Heart right ventricle (tissue), 16 donors: ENCODE data around the gene GSPT1. TPM values are rescaled to one million over a fixed set of nuclear protein-coding genes. Genes with fewer than 3 reads are reported as not detected.
A peak's percentile ranks its signal among the peaks of the same experiment; 100 is the strongest.

Source experiments
- ATAC-seq, 8 donors: fragments of 200-7000 bp; cut with Tn5 transposase; one replicate each; pipeline ENCODE4 v1.9.1; 2020; ENCODE audit warnings: mild to moderate bottlenecking in 8 of 8, moderate library complexity in 8 of 8, moderate number of reproducible peaks in 1 of 8
- DNase-seq, 2 donors: peaks; one replicate each; pipeline ENCODE4 v3.0.0-alpha.2; 2020
- H3K27ac ChIP-seq, 10 donors: fragments of 200-600 bp; sonication (generic) in 2 of 10; one replicate each; pipeline versions ENCODE4 v1.5.0 to v1.8.0; 2020 to 2022; ENCODE audit warnings: mild to moderate bottlenecking in 3 of 10
- H3K27me3 ChIP-seq, 7 donors: fragments of 200-600 bp; one replicate each; pipeline ENCODE4 v1.8.0; 2021 to 2022; ENCODE audit warnings: mild to moderate bottlenecking in 2 of 7
- H3K36me3 ChIP-seq, 9 donors: fragments of 200-600 bp; sonication (generic) in 1 of 9; one replicate each; pipeline versions ENCODE4 v1.5.0 to v1.8.0; 2020 to 2022; ENCODE audit warnings: mild to moderate bottlenecking in 2 of 9
- H3K4me1 ChIP-seq, 9 donors: fragments of 200-600 bp; sonication (generic) in 1 of 9; one replicate each; pipeline versions ENCODE4 v1.5.0 to v1.8.0; 2020 to 2022; ENCODE audit warnings: mild to moderate bottlenecking in 4 of 9
- H3K4me3 ChIP-seq, 10 donors: fragments of 200-600 bp; sonication (generic) in 2 of 10; one replicate each; pipeline versions ENCODE4 v1.5.0 to v1.8.0; 2020 to 2022; ENCODE audit warnings: mild to moderate bottlenecking in 7 of 10, moderate library complexity in 2 of 10
- H3K9me3 ChIP-seq, 11 donors: fragments of 200-600 bp in 10 of 11; sonication (generic) in 2 of 11; one replicate each; pipeline versions ENCODE4 v1.5.0 to v1.8.0; 2013 to 2022; ENCODE audit warnings: mild to moderate bottlenecking in 2 of 11, control low read depth in 1 of 11, moderate library complexity in 1 of 11
- CTCF ChIP-seq, 9 donors: fragments of 200-600 bp; sonication (generic) in 2 of 9; IDR thresholded peaks; one replicate each; pipeline versions ENCODE4 v1.5.0 to v1.8.0; 2021 to 2022; ENCODE audit warnings: antibody characterized with exemption in 9 of 9, mild to moderate bottlenecking in 5 of 9, moderate library complexity in 1 of 9
- WGBS, 2 donors: extraction: QIAGEN DNeasy Blood & Tissue Kit; methylation state at CpG; one replicate each; pipeline ENCODE4 v1.1.7; 2013; ENCODE audit warnings: inconsistent platforms in 1 of 2; 5-methylcytosine and 5-hydroxymethylcytosine counted together
- intact Hi-C, 10 donors: fragments of 100-400 bp; cut with DNase I; formaldehyde crosslinking; loops; one replicate each; pipeline versions ENCODE4 v1.11.1 to v1.14.2; 2022
- polyA plus RNA-seq, 2 donors: library from polyadenylated mRNA; stranded (reverse); fragments of 200-250 nt; gene quantifications; one replicate each; pipeline ENCODE4 v1.2.3, GENCODE V29; 2013
- total RNA-seq, 10 donors: library from RNA; stranded (reverse); fragmentation: NEBNext Ultra II Directional in 3 of 10; extraction: Animal tissue kit (Norgen Biotek cat#: 25700) in 3 of 10; gene quantifications; one replicate each; pipeline versions ENCODE4 v1.2.1 to v1.2.4, GENCODE V29; 2021 to 2023
- donor health status: Arrhythmogenic right ventricular cardiomyopathy.
- donor health status: ischemic (EF 13 %, LVEDD 7.1; RV severe dilation, severe dysfunction).
- donor health status: healthy with polysubstance abuse.
- donor health status: DM: no; HTN: yes; CAD: no.
- donor health status: DM: no; HTN: no; CAD: no.
- donor health status: ischemic (EF 25% LVEDD 6.9; RV normal size, moderate dysfunction).
- donor health status: ischemic (EF 25% LVEDD 5.7; RV mildly dilated, moderate dysfunction).
- donor health status: healthy.
- donor health status: DM: yes; HTN: yes; CAD: no.
- donor health status: Ischemic cardiomyopathy.
- donor health status: ischemic (EF 35%, LVEDD 5.7; RV mildly dilated, moderate dysfunction).
- donor health status: nonischemic (EF 11% LVEDD 7.7; RV severe dilation, severe dysfunction).
- donor health status: DM: yes; HTN: yes; CAD: no.
- donor health status: PGD.
- donor health status: ischemic (EF 29% LVEDD 5.4; RV normal size, mild dysfunction).
- donor health status: nonischemic (EF 23%, LVEDD 6.1; RV moderate dilation, normal function).

GSPT1 gene
- total and polyA plus RNA-seq, 12 donors, result 17.0 to 117 (median 92.3) TPM

DNA sequence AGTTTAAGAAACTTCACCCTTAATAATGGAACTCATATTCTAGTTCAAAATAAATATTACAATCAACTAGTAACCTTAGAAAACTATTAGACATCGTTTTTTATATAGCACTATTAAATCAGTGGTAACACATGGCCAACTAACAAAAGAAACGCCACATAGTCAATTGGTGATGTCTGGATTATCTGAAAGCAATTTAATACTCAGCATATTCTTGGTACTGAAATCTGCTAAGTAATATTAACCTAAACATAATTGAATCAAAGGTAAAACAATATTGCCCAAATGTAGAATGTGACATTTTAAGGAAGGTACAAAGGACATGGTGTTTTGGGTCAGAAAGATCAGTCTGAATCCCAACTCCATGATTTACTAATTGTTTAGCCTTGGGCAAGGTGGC is 53.3 kb downstream of the GSPT1 start:
- Histone ChIP-seq H3K27ac (no peak overlapping the region), H3K36me3 (no peaks in the 10 kb centered on the region), H3K27me3 (no peaks in the 10 kb centered on the region), H3K4me3 (no peak overlapping the region), H3K4me1 (peaks cover 0 to 36% (median 17%) of the 10 kb centered on the region in 9 donors), H3K9me3 (no peaks in the 10 kb centered on the region)
- DNase-seq, result no peak
- ATAC-seq, result no peak
- intact Hi-C loops, result loop anchor here in 1 of 10 donors (10.0 kb wide), 1 partner anchor 202 kb away; no protein-coding TSS in a partner anchor
- no peak for TF ChIP-seq CTCF (IDR thresholded peaks at IDR 0.05)
- WGBS, 2 donors, result 92 to 95% methylated on average over 2 of the region's 2 CpGs

DNA sequence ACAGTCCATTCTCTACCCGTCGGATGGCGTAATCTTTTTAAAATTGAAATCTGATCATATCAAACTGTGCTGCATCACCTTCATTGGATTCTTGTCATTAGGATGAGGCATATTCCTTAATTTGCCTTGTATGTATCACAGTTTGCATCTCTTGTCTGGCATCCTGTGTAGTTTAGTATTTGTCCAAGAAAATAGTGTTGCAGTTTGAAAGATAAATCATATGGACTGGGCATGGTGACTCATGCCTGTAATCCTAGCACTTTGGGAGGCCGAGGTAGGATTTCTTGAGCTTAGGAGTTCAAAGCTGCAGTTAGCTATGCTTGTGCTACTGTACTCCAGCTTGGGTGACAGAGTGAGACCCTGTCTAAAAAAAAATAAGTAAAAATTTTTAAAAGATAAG is 58.6 kb downstream of the GSPT1 start:
- DNase-seq, result no peak
- peaks cover 0 to 32% (median 20%) of the 10 kb centered on the region in 9 donors for H3K4me1 ChIP-seq
- no peak for ATAC-seq
- H3K27me3 ChIP-seq, result no peaks in the 10 kb centered on the region
- 65 to 93% methylated on average over 4 of the region's 4 CpGs for WGBS, 2 donors
- TF ChIP-seq CTCF (IDR thresholded peaks at IDR 0.05), result no peak
- no peaks in the 10 kb centered on the region for H3K9me3 ChIP-seq
- intact Hi-C loops, result loop anchor here in 4 of 10 donors (10.0 kb wide), 2 partner anchors 58 to 208 kb away; partner anchors contain the start of gene GSPT1 (in 2 of the 4)
- H3K27ac ChIP-seq, result no peak overlapping the region
- no peak overlapping the region for H3K4me3 ChIP-seq
- peaks cover 0 to 8% (median 0%) of the 10 kb centered on the region in 9 donors for H3K36me3 ChIP-seq

DNA sequence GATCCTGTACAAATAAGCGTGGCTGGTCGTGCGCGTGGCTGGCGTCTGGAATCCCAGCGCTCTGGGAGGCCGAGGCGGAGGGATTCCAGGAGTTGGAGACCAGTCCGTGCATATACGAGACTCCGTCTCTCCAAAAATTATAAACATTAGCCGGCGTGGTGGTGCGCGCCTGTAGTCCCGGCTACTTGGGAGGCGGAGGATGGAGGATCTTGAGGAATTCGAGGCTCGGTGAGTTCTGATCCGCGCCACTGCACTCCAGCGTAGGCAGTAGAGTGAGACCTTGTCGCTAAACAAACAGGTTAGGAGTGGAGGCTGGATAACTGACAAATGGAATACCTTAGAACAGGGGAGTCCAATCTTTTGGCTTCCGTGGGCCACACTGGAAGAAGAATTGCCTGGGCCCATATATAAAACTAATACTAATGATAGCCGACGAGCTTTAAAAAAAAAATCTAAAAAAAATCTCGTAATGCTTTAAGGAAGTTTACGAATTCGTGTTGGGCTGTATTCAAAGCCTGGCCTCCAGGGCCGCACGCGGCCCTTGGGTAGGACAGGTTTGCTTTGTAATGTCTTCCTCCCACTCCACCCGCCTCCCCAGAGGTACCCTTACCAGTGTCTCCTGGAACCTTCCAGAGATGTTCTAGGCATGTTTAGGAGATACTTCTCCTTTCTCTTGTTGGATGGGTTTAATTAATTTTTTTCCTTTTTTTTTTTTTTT is 63.5 kb downstream of the GSPT1 start:
- Histone ChIP-seq H3K27ac (peak overlapping the region; percentile 52 to 94 (median 89)), H3K9me3 (no peaks in the 10 kb centered on the region), H3K4me1 (peaks cover 0 to 53% (median 36%) of the 10 kb centered on the region in 9 donors), H3K27me3 (no peaks in the 10 kb centered on the region), H3K4me3 (peak overlapping the region; percentile 65 to 94 (median 83)), H3K36me3 (peaks cover 0 to 36% (median 12%) of the 10 kb centered on the region in 9 donors)
- 49% methylated on average over 33 of the region's 33 CpGs for WGBS, 2 donors
- no peak for TF ChIP-seq CTCF (IDR thresholded peaks at IDR 0.05)
- intact Hi-C loops, result loop anchor here in 5 of 10 donors (5.0 to 10.0 kb wide), 3 partner anchors 60 to 213 kb away; partner anchors contain the start of gene GSPT1 (in 2 of the 5)
- ATAC-seq (peak in 1 of 8 donors; percentile 2), DNase-seq (no peak)

GRCh38 chr16:11851294-11852091 is 64.3 kb downstream of the GSPT1 start, which contains the start of gene RSL1D1:
Gene RSL1D1 (minus strand): TSS chr16:11851542. CDS start chr16:11851512, 30 bp downstream.
- 0% methylated on average over 57 of the region's 57 CpGs for WGBS, 2 donors
- Histone ChIP-seq H3K36me3 (peaks cover 0 to 44% (median 19%) of the 10 kb centered on the region in 9 donors), H3K9me3 (no peaks in the 10 kb centered on the region), H3K27ac (peak within 1 kb of the TSS; percentile 52 to 94 (median 89)), H3K4me1 (peaks cover 0 to 51% (median 36%) of the 10 kb centered on the region in 9 donors), H3K4me3 (peak within 1 kb of the TSS; percentile 65 to 94 (median 83)), H3K27me3 (no peaks in the 10 kb centered on the region)
- intact Hi-C loops, result loop anchor here in 6 of 10 donors (1.0 to 10.0 kb wide), 4 partner anchors 54 to 213 kb away; partner anchors contain the start of genes GSPT1 (in 2 of the 6) and ZC3H7A (in 1 of the 6)
- DNase-seq (peak; percentile 91 to 92), ATAC-seq (peak; percentile 97 to 100 (median 99))
- no peak for TF ChIP-seq CTCF (IDR thresholded peaks at IDR 0.05)
